Suprapubic skin (tissue), 3 donors: ENCODE results near the gene AMOTL2.

Experiments
- EP300 ChIP-seq: sonication (generic); formaldehyde crosslinking; IDR thresholded peaks from one replicate; pipeline ENCODE4 v1.6.1; 2017; ENCODE audit warnings: antibody characterized with exemption
- TF ChIP-seq, protein P1 (sequence below), 2 donors: fragments of 200-600 bp in 1 of 2; fragments of 450-650 bp in 1 of 2; sonication (generic) in 1 of 2; IDR thresholded peaks; one replicate each; pipeline ENCODE4 v1.5.1; 2016 to 2019; ENCODE audit warnings: antibody characterized with exemption in 2 of 2, mild to moderate bottlenecking in 1 of 2, moderate library complexity in 1 of 2

DNA sequence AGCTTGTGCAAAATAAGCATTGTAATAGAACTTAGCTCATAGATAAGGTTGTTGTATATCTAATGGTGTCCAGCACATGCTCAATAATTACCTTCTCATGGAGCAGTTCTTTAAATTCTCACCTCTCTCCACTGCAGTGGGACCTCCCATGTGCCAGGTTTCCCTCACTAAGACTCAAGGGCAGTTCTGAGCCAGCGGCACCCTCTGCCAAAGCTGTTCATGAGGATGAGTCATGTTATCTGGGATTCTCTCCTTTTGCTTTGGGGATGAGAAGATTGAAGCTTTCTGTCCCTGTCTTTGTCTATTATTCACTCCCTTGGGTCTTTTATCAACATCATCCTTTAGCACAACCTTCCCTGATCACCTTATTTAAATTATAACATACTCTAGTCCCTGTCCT is 15.6 kb upstream of the AMOTL2 start:
- TF ChIP-seq, protein P1, sequence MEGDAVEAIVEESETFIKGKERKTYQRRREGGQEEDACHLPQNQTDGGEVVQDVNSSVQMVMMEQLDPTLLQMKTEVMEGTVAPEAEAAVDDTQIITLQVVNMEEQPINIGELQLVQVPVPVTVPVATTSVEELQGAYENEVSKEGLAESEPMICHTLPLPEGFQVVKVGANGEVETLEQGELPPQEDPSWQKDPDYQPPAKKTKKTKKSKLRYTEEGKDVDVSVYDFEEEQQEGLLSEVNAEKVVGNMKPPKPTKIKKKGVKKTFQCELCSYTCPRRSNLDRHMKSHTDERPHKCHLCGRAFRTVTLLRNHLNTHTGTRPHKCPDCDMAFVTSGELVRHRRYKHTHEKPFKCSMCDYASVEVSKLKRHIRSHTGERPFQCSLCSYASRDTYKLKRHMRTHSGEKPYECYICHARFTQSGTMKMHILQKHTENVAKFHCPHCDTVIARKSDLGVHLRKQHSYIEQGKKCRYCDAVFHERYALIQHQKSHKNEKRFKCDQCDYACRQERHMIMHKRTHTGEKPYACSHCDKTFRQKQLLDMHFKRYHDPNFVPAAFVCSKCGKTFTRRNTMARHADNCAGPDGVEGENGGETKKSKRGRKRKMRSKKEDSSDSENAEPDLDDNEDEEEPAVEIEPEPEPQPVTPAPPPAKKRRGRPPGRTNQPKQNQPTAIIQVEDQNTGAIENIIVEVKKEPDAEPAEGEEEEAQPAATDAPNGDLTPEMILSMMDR (IDR thresholded peaks at IDR 0.05): no peak
- TF ChIP-seq EP300: no peak
